GM19043 (cell line): ENCODE measurements around the gene LIM2.
A peak's percentile ranks its signal among the peaks of the same experiment; 100 is the strongest.
"Not testable (repeated sequence)": the region's sequence is repeated elsewhere in the genome, so short reads cannot be mapped to it uniquely, and the experiment has no call there.

Source experiments
- ATAC-seq: cut with Tn5 transposase; IDR thresholded peaks from one replicate; pipeline ENCODE4 v1.9.1; 2021; ENCODE audit warnings: low read depth; ENCODE audit not compliant: unreplicated experiment

LIM2 gene

DNA sequence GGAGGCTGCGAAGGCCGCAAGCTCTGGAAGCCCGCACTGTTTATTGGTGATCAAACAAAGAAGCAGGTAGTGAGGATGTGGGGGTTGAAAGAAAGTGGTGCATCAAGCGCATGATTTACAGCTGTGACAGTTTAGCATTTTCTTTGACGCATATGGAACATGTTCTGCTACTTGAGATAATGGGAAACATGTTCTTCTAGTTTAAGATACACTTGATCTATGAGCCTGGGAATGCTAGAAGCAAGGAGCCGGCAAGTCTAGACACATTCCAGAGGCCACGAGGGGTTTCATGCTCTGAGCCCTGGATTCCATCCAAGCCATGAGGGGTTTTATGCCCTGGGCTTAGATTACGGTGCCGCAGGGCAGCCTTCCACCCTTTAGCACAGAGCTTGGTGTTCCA, 9.7 kb upstream of the LIM2 start:
- ATAC-seq: not testable (repeated sequence)

DNA sequence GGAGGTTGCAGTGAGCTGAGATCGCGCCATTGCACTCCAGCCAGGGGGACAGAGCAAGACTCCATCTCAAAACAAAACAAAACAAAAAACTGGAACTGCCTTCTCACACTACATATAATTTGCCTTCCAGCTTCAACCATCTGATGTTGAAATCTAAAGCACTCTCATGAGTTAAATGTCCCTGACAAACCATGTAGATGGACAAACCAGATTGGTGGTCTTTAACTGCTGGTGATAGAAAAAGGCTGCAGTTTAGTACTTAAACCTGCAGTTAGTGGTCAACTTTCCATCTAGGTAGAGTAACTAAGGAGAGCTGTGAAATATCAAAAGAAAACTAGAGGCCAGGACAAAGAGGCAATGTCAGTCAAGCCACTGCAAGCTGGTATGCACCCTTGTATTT, 8.4 kb upstream of the LIM2 start:
- no peak for ATAC-seq

DNA sequence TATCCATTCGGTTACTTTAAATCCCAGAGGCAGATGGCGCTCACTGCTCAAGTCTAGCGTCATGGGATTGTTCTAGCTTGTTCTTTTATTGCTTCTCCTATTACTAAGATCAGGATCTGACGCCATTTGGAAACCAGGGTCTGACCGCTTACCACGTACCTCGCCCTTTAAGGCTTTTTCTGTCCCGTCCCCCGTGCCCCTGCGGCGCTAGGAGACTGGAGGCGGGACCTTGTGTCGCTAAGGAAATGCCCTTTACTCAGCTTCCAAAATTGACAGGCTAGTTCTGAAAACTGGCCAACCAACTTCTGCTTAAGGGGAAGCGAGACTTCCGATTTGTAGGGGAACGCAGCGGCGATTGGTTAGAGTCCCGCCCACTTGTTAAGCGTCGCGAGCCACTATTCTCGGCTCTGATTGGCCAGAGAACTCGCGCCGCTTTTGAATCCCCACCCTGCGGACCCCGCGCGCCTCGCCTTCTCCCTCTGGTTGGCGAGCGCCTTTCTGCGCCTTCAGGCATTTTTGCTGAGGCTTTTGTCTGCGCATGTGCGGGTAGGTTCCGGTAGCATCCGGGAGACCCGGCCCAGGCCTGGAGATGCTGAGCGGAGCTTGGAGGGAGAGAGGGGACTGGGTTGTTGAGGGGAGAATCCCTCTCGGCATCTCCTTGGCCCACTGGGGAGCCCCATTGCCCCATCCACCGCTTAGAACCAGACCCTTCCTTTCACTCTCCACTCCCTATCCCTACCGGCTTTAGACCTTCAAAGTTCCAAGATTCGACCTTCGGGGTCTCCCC, 6.5 kb upstream of the LIM2 start:
- ATAC-seq: peak; percentile 75

DNA sequence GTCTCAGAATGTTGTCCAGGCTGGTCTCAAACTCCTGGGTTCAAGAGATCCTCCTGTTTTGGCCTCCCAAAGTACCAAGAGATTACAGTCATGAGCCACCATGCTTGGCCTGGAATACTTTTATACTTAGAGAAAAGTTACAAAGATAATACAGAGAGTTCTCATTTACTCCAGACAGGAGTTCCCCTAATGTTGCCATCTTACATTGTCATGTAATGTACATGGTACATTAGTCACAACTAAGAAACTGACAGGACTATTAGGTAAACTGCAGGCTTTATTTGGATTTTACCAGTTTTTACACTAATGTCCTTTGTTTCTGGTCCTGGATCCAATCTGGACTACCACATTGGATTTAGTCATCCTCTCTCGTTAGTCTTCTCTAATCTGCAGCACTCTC, 4.9 kb upstream of the LIM2 start:
- ATAC-seq: no peak

DNA sequence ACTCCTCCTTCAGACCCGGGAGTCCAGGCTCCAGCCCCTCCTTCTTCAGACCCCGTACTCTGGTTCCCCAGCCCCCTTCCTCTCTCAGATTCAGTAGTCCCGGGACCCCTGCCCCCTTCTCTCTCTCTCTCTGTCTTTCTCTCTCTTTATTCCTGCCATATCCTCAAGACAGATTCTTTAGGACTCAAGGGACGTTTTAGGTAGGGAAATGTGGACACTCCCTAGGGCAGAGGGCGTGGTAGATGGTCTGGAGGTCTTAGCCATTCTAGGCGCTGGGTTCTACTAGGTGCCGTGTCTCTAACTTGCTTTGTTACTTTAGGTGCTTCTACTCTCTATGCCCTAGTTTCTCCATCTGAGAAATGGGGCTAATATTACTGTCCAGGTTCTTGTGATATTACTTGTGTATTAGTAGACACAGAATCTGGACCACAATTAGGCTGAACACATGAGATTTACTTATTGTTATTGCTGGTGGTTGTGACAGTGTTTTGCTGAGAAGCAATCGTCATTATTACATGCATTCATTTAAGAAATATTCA, 3.4 kb upstream of the LIM2 start:
- no peak for ATAC-seq

DNA sequence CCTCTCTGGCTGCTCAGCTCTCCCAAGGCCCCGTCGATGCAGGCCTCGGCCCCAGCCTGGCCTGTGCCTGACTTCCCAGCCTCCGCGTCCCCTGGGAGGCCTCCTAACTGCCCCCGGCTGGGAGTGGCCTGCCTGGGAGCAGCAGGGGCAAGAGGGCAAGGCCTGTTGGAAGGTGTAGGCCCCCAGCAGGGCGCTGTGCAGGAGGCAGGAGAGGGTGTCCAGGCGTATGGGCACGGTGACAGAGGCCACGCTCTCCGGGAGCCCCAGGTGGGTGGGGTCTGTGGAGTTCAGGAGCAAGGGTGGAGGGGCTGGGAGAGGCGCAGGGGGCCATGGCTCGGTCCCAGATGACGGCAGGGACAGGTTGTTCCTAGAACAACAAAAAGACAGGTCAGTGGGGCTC, 1.4 kb upstream of the LIM2 start:
- ATAC-seq: no peak

DNA sequence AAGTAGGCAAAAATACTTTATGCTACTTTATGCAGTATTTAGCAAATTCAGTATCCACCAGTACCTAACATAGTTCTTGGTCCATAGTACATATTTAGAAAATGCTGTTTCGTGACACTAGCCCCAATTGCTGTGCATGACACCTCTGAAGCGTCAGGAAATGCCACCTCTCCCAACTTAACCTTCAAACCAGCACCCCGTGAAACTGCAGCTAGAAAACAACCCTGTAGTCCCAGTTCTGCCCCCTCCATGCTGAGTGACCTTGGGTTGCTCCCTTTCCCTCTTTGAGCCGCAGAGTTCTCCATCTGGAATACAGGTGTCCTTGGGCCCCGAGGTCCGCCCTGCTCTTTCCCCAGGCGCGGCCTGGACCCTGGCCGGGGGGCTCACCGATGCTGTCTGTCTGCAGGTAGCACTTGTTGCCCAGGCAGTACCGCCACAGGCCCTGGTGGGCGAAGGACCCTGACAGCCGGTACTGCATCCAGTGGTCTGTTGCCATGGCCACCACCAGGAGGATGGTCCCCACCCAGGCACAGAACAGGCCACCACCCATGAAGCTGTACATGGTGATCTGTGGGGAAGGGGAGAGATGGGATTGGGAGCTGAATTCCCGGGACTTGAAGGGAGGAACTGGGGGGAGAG, 773 bp downstream of the LIM2 start:
- no peak for ATAC-seq

DNA sequence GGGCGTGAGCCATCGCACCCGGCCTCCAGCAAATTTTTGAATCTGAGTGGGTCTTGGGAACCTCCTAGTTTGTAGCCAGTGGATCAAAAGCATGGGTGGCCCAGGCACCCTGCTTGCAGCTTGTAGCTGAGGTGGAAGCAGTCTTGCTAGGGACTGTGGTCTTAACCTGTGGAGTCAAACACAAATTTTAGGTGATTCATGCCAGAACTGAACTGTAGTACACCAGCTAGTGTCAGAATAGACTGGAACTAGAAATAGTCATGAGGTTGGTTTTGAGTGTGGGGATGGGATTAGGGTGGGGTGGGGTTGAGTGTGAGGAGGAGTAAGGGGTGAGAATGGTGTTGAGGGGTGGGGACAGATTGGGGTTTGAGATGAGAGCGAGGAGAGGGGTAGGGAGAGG, 5.8 kb downstream of the LIM2 start:
- no peak for ATAC-seq

DNA sequence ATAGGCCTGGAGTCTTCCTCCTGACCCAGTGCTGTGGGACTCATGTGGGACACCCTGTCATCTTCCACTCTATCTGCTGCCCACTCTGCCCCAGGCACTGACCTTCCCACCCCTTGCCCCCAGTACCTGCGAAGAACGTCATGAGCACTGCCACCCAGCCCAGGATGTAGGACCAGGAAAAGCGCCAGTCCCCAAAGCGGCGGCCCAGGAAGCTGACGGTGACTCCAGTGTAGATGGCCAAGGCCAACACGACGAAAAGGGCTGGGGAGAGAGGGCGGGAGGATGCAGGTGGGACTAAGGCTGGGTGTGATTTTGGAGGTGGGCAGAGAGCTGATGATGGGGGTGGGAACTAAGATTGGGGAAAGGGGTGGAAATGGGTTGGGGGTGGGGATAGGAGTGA, 7.4 kb downstream of the LIM2 start:
- ATAC-seq: no peak

DNA sequence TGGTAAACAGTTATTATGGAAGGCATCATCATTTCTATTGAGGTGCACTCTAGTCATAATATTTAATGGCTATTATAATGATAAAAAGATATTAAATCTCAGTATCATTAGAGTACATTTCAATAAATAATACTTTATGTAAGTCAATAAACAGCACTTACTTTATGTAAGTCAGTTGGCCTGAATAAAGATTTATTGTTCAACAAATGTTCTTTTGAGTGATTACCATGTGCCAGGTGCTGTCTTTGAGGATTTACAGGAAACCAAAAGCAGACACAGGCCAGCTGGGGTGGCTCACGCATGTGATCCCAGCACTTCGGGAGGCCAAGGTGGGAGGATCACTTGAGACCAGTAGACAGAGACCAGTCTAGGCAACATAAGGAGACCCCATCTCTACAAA, 10.4 kb downstream of the LIM2 start:
- no peak for ATAC-seq

DNA sequence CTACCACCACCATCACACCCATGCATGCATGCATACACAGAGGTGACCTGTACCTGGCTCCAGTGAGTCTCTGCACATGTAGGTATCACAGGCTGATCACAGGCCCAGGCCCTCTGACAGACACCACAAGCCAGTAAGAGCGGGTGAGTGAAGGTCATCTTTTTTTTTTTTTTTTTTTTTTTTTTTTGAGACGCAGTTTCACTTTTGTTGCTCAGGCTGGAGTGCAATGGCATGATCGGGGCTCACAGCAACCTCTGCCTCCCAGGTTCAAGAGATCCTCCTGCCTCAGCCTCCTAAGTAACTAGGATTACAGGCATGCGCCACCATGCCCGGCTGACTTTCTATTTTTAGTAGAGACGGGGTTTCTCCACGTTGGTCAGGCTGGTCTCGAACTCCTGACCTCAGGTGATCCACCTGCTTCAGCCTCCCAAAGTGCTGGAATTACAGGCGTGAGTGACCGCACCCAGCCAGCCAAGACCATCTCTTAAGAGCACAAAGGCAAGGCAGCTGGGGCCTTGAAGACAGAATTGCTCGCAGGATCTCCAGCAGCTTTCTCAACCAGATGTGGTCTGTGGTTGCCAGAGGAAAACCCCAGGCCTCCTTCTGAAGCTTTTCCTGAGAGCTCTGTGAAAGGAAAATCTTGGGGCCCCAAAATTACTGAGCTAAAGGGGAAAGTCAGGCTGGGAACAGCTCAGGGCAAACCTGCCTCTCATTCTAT, 12.1 kb downstream of the LIM2 start:
- ATAC-seq: no peak

DNA sequence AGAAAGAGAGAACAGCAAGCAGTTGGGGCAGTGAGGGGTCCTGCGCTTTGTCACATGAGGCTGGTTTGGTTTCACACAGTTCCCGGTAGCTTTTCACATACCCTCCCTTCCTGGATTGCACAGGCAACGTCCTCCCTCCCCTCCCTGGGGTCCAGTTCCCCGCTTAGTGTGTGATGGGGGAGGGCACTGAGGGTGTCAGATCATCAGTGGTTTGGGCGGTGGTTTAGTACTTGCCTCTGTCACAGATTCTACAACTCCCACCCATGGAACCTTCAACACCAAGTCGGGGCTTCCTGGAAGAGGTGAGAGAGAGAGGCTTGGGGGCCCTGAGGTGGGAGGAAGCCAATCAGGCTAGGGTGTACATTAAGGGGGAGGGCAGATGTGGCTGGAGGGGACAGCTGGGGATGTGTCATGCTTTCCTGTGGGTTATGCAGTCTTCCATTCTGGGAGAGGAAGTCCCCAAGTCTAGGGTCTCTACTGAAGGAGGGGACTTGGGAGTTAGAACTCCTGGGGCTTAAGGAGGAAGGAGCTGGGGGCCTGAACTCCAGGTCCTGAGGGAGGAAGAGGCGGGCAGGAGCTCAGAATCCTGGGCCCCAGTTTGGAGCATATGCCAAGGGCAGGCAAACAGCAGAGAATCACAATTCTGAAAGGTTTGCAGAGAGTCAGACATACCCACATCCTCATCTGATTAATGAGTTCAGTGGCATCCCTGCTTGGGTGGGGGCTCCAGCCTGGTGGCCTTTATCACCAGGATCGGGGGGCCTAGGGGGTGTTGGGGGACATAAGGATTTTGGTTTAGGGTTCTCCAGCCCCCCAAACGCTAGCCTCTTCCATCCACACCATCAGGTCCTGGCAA, 14.9 kb downstream of the LIM2 start, which contains the start of gene NKG7:
NKG7 (minus strand) TSS at position 6 of the 856 bp plus-strand sequence. CDS start 119 bp downstream, outside the sequence.
- ATAC-seq: peak; percentile 39

DNA sequence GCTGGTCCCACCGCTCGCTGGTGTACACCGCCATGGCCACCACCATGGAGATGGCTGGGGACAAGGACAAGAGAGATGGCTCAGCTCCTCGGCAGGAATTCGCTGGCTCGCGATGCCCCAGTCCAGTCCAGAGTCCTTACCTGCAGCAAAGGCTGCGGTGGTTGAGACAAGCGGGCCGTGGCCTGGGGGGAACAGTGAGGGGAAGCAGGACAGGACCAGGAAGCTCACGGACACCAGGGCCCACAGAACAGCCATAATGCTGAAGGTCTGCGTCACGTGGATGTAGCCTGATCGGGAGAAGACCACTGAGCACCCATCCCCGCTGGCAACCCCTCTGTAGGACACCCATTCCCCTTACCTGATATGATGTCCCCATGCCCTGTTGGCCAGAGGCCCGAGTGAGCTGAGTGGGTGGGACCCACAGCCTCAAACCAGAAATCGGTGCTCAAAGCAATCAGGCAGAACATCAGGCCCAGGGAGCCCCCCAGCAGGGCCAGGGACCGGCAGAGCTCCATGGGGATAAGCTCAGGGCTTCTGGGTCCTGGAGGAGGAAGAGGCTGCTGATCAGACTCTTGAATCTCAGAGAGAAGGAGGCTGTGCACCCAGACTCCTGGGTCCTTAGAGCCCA, 15.6 kb downstream of the LIM2 start:
- no peak for ATAC-seq

DNA sequence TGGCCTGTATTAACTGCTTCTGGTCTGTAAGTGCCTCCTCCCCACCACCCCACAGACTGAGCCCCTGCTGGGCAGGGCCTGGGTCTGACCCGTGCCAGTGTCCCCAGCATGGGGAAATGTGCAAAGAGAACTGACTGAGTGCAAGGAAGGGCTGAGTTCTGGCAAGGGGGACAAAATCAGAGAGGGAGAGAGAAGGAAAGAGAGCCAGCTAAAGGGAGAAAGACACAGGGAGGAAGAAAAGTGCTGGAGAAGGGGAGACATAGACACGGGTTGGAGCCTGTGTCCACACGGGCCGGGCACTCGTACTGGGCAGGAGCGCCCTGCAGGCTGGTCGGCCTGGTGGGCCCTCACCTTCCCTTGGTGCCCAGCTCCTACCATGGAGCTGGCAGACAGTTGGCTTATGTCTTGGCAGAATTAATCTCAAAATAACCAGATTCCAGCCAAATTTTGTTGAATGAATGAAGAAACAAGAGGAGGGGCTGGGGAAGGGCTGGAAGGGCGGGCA, 16.5 kb downstream of the LIM2 start:
- ATAC-seq: no peak

DNA sequence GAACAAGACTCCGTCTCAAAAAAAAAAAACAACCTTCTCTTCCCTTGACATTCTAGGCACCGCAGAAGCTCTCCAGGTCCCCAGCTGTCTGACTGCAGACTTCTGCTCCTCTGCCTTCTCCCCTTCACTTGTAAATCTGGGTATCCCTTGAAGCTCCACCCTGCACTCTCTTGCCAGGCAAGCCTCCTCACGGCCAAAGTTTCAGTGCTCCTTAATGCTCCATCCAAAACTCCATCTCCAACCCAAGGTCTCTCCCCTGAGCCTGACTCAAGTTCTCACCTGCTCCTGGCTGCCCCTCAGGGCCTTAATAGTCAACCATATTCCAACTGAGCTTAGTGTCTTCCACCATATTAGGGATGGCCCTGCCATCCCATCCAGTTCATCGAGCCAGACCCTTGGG, 17.5 kb downstream of the LIM2 start:
- ATAC-seq: no peak

DNA sequence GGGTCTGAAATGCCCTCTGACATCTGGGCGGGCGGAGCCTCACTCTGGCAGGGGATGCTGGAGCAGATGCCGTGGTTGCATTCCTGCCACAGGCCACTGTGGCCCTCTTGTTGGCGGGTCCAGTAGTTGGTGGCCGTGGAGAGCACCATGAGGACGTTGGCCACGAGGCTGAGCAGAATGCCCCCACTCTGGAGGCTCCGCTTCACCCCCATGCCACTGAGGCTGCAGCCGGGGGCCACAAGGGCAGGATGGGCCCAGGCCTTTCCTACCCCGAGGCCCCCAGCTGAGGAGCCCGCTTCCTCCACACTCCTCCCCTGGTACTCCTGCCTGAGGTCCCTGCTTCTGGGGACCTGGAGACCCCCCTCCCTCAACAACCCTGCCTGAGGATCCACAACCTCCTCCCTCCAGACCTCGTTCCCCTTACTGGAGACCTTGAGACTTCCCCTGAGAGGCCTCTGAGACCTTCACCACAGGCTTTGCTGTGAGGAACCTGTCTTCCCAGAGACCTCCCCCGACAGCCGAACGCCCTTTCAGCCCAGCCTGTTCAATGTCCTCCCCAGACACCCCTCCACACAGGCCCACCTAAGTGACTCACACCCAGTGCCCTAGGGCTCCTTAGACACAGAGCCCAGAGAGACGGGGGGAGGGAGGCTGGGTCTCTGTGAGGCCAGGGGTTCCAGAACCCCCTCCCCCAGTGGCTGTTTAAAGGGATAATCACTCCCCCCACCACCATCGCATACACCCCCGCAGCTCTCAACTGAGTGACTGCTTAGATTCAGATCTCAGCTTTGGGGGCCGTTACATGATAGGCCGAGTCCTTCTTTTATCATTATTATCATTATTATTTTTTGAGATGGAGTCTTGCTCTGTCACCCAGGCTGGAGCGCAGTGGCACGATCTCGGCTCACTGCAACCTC, 19.1 kb downstream of the LIM2 start, which contains the start of gene CLDND2:
CLDND2 (minus strand) TSS at position 638 of the 917 bp plus-strand sequence; CDS start at position 212, 426 bp downstream.
- no peak for ATAC-seq

DNA sequence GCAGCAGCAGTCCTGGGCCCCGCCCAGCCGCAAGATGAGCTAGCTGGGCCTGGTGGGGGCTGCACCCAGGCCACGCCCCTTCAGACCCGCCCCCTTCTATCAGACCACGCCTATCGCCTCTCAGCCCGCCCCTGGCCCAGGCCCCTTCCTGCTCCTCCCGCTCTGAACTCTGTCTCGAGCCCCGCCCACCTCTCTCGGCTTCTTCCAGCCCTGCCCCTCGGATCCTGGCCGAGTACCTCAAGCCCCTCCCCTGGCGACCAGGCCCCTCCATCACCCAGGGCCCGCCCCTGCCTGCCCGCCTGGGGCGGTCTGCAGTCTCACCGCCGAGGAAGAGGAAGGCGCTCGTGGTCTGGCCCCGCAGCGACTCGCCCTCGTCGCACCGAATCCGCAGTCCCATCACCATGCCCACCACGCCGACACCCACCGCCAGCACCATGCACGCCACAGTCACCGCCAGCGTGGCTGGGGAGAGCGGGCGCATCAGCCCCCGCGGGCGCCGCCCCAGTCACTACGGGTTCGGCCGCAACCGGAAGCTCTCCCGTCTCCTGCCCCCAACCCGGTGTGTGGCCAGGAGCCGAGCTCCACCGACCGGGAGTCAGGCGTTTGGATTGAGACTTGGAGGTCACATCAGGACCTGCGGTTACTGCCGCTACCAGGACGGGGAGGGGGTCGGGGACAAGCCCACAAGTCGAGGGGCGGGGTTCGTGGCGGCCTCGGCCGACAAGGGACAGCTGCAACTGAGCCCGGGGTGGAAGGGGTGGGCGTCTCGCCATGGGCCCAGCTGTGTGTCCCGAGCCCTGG, 20.0 kb downstream of the LIM2 start:
- peak; percentile 78 for ATAC-seq

DNA sequence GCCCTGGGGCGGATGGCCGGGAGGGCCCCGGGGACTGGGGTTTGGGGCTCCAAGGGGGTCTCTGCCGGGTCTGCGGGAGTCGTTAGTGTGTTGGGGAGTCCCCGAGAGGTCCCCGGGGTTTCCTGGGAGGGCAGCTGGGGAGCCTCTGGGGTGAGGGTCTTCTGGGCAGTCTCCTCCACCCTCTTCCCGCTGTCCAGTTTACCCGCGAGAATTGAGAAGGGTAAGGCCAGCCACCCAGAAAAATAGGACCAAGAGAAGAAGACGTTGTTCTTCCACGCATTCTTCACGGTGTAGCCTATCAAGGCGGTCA, 20.6 kb downstream of the LIM2 start:
- ATAC-seq: no peak
